ENCODE measurements around the gene SND1. TPM values are rescaled to one million over a fixed set of nuclear protein-coding genes. Genes with fewer than 3 reads are reported as not detected.
A peak's percentile ranks its signal among the peaks of the same experiment; 100 is the strongest.

SND1 gene
- total and polyA plus RNA-seq, 9 donors = 88.3 to 125 (median 97.7) TPM

DNA sequence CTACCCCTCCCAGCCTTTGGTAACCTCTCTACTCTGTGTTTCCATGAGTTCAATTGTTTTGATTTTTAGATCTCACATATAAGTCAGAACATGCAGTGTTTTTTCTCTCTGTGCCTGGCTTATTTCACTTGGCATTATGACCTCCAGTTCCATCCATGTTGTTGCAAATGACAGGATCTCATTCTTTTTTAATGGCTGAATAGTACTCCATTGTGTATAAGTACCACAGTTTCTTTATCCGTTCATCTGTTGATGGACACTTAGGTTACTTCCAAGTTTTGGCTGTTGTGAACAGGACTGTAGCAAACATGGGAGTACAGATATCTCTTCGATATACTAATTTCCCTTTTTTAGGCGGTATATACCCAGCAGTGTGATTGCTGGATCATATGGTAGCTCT lies 237.7 kb downstream of the SND1 start:
- H3K27me3 ChIP-seq (ENCODE audit: control insufficient read depth, insufficient read depth, low read length) = no peaks in the 10 kb centered on the region
- no peak overlapping the region for H3K4me3 ChIP-seq (ENCODE audit: low read length)
- H3K4me1 ChIP-seq (ENCODE audit: control insufficient read depth, insufficient read depth, low read length) = peaks cover 11% of the 10 kb centered on the region
- peaks cover 5% of the 10 kb centered on the region for H3K36me3 ChIP-seq (ENCODE audit: control insufficient read depth, insufficient read depth, low read length)
- no CpG with 5 or more reads among the region's 3 CpGs for WGBS (ENCODE audit: insufficient coverage)
- H3K27ac ChIP-seq (ENCODE audit: low read length) = no peak overlapping the region
- no peak for DNase-seq
- H3K9me3 ChIP-seq (replicated peaks; ENCODE audit: control insufficient read depth, low read depth, low read length) = no peaks in the 10 kb centered on the region

DNA sequence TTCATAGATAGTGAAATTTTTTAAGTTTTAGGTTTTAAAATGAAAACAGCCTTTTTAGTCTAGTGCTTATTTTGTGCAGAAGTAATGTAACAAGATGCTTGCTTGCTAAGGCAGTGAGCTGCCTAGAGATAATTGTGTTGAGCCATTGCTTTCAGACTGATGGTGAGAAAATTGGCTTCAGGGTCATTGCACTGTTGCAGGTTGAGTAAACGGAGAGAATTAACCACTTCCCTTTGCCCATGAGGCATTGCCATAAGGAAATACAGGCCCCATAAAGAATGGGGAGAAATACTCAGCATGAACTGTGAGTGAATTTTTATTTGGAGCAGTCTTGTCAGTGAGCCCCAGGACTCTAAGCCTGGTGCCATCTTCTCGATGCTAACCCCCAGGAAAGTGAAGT lies 238.7 kb downstream of the SND1 start:
- Histone ChIP-seq H3K9me3 (replicated peaks; ENCODE audit: control insufficient read depth, low read depth, low read length) (no peaks in the 10 kb centered on the region), H3K27me3 (ENCODE audit: control insufficient read depth, insufficient read depth, low read length) (no peaks in the 10 kb centered on the region)

DNA sequence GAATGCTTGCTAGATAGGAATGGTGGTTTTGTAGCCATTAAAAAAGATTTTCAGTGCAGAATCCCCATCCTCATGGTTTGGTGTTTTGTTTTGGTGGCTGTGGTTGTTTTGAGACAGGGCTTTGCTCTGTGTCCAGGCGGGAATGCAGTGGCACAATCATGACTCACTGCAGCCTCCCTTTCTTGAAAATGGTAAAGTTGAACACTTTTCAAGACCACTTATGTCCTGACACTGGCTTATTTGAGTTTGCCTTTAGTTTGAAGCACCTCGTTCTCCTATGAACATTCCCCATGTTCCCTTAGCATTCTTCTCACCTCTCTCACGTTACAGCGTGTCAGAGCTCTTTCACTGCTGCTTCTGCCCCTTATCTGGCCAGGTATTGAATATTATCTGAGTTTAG lies 239.2 kb downstream of the SND1 start:
- Histone ChIP-seq H3K4me3 (ENCODE audit: low read length) (no peak overlapping the region), H3K36me3 (ENCODE audit: control insufficient read depth, insufficient read depth, low read length) (peaks cover 5% of the 10 kb centered on the region), H3K27me3 (ENCODE audit: control insufficient read depth, insufficient read depth, low read length) (no peaks in the 10 kb centered on the region), H3K27ac (ENCODE audit: low read length) (no peak overlapping the region), H3K4me1 (ENCODE audit: control insufficient read depth, insufficient read depth, low read length) (peaks cover 2% of the 10 kb centered on the region), H3K9me3 (replicated peaks; ENCODE audit: control insufficient read depth, low read depth, low read length) (no peaks in the 10 kb centered on the region)
- 89% methylated on average over 1 of the region's 4 CpGs for WGBS (ENCODE audit: insufficient coverage)
- DNase-seq = no peak

More for the DNA sequence above, 238.7 kb downstream of the SND1 start:
- Histone ChIP-seq H3K27ac (ENCODE audit: low read length) (no peak overlapping the region), H3K36me3 (ENCODE audit: control insufficient read depth, insufficient read depth, low read length) (peaks cover 5% of the 10 kb centered on the region), H3K4me3 (ENCODE audit: low read length) (no peak overlapping the region), H3K4me1 (ENCODE audit: control insufficient read depth, insufficient read depth, low read length) (peaks cover 4% of the 10 kb centered on the region)
- 80% methylated on average over 1 of the region's 2 CpGs for WGBS (ENCODE audit: insufficient coverage)
- no peak for DNase-seq

DNA sequence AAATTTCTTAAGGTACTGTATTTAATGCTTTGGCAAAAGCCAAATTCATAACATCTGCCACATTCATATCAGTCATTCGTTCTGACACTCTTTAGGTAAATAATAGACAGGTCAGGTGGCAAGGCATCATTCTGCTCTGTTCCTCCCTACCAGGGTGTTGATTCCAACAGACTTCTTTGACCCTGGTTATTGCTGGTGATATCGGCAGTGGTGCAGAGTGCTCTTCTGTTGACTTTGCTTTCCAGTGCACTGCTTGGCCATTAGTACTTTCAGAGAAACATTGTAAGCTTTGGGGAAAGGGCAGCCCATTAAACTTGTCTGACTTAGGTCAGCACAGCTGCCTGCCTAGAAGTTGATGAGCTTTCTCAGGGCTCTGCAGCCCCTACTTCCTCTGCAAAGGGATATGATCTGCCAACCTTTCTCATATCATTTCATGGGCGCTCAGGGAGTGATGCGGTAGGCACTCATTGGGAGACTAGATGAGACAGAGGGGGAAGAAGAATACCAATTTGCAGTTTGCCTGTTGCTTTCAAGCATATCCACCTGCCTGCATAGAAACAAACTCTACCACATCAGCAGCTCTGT lies 240.0 kb downstream of the SND1 start:
- peaks cover 5% of the 10 kb centered on the region for H3K36me3 ChIP-seq (ENCODE audit: control insufficient read depth, insufficient read depth, low read length)
- peaks cover 2% of the 10 kb centered on the region for H3K4me1 ChIP-seq (ENCODE audit: control insufficient read depth, insufficient read depth, low read length)
- DNase-seq = no peak
- H3K27ac ChIP-seq (ENCODE audit: low read length) = no peak overlapping the region
- no peaks in the 10 kb centered on the region for H3K9me3 ChIP-seq (replicated peaks; ENCODE audit: control insufficient read depth, low read depth, low read length)
- 85% methylated on average over 2 of the region's 4 CpGs for WGBS (ENCODE audit: insufficient coverage)
- H3K27me3 ChIP-seq (ENCODE audit: control insufficient read depth, insufficient read depth, low read length) = no peaks in the 10 kb centered on the region
- no peak overlapping the region for H3K4me3 ChIP-seq (ENCODE audit: low read length)

DNA sequence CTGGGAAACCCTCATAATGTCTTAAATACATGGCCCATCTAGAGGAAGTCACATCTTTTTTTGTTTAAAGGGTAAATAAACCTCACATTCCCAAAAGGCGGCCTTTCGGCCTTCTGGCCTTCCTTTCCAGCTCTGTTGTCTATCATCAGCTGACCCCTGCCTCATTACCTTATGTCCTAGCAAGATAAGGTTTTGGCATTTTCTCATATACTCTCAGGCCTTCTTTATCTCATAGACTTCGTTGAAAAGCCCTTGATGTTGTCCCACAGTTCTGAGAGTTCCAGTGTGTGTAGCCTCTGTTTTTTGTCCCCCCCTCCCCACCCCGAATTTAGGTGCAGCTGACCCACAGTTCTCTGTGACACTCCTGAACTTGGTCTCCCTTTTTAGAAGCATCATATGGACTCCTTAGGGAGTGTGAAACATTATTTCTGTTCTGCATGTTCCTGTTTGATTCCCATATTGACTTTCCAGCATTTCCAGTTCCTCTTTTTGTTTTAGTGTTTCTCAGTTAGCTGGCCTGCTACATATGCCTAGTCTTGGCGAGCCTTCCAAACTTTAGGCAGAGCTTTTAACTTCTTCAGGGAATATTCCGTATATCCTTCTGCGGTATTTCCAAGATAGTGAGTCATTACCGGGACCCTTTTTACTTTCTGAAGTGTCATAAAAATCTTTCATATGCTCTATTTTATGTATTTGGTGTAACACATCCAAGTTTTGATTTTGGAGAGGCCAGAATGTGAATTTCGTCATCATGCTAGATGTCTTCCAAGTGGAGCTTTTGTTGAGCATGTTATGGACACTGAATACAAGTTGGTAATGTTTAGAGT lies 240.7 kb downstream of the SND1 start:
- WGBS (ENCODE audit: insufficient coverage) = 64% methylated on average over 4 of the region's 9 CpGs
- H3K4me3 ChIP-seq (ENCODE audit: low read length) = no peak overlapping the region
- peaks cover 2% of the 10 kb centered on the region for H3K4me1 ChIP-seq (ENCODE audit: control insufficient read depth, insufficient read depth, low read length)
- H3K36me3 ChIP-seq (ENCODE audit: control insufficient read depth, insufficient read depth, low read length) = peaks cover 5% of the 10 kb centered on the region
- peak; percentile 95 for DNase-seq
- no peak overlapping the region for H3K27ac ChIP-seq (ENCODE audit: low read length)
- H3K27me3 ChIP-seq (ENCODE audit: control insufficient read depth, insufficient read depth, low read length) = no peaks in the 10 kb centered on the region
- H3K9me3 ChIP-seq (replicated peaks; ENCODE audit: control insufficient read depth, low read depth, low read length) = no peaks in the 10 kb centered on the region

DNA sequence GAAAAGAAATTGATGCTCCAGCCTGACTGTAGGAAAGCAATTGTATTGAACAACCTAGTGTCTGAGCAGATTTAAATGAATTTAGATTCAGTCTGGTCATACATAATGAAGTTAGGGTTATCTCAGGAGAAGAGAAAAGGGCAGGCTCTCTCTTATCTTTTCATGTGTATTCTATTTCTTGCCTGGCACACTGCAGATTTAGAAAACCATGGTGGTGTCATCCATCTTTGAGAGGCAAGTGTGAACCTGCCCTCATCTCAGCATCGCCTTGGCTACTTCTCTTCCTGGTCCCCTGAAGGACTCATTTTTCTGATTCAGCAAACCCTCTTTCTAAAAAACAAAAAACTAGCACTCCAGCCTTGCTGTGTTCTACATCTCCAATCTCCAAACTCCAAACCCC lies 241.6 kb downstream of the SND1 start:
- Histone ChIP-seq H3K4me3 (ENCODE audit: low read length) (no peak overlapping the region), H3K27ac (ENCODE audit: low read length) (no peak overlapping the region), H3K27me3 (ENCODE audit: control insufficient read depth, insufficient read depth, low read length) (no peaks in the 10 kb centered on the region), H3K9me3 (replicated peaks; ENCODE audit: control insufficient read depth, low read depth, low read length) (no peaks in the 10 kb centered on the region), H3K36me3 (ENCODE audit: control insufficient read depth, insufficient read depth, low read length) (peaks cover under 1% of the 10 kb centered on the region), H3K4me1 (ENCODE audit: control insufficient read depth, insufficient read depth, low read length) (peaks cover 2% of the 10 kb centered on the region)
- 100% methylated on average over 1 of the region's 1 CpG for WGBS (ENCODE audit: insufficient coverage)
- DNase-seq = no peak

DNA sequence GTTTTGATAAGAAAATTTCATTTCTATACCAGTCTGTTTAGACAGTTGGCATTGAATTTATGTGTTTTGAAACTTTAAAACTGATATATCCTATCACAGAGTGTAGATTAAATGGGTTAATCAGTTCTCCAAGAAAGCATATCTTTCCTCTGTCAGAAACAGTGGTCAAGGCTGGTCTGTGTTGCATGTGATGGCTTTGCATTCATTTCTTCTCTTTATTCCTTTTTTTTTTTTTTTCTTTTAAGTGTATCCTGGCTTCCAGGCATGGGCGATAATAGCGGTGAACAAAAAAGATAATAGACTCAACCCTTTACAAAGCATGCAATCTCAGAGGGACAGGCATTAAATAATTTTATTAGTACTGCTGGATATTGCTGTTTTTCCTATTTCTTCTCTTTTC lies 242.6 kb downstream of the SND1 start:
- Histone ChIP-seq H3K9me3 (replicated peaks; ENCODE audit: control insufficient read depth, low read depth, low read length) (no peaks in the 10 kb centered on the region), H3K36me3 (ENCODE audit: control insufficient read depth, insufficient read depth, low read length) (no peaks in the 10 kb centered on the region), H3K4me1 (ENCODE audit: control insufficient read depth, insufficient read depth, low read length) (peaks cover 2% of the 10 kb centered on the region), H3K27ac (ENCODE audit: low read length) (no peak overlapping the region), H3K4me3 (ENCODE audit: low read length) (no peak overlapping the region), H3K27me3 (ENCODE audit: control insufficient read depth, insufficient read depth, low read length) (no peaks in the 10 kb centered on the region)
- no CpG with 5 or more reads among the region's 2 CpGs for WGBS (ENCODE audit: insufficient coverage)
- no peak for DNase-seq

DNA sequence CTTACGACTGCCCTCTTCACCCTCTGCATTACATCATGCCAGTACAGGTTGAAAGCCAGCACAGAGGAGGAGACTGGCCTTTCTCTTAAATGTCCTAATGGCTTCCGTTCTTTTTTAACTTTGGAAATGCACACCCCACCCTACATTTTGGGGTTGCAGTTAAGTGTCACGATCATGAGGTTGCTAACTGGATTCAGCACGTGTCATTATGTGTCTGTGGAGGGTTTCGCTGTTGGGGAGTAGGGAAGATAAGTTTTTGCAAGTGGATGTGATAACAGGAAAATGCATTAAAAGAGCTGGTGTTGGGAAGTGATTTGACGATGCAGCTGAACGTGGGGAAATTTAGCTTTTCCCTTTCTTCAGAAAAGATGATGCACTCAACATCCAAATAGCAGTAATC lies 243.4 kb downstream of the SND1 start:
- DNase-seq = no peak
- Histone ChIP-seq H3K36me3 (ENCODE audit: control insufficient read depth, insufficient read depth, low read length) (no peaks in the 10 kb centered on the region), H3K27ac (ENCODE audit: low read length) (no peak overlapping the region), H3K9me3 (replicated peaks; ENCODE audit: control insufficient read depth, low read depth, low read length) (no peaks in the 10 kb centered on the region), H3K4me3 (ENCODE audit: low read length) (no peak overlapping the region), H3K4me1 (ENCODE audit: control insufficient read depth, insufficient read depth, low read length) (peaks cover 2% of the 10 kb centered on the region), H3K27me3 (ENCODE audit: control insufficient read depth, insufficient read depth, low read length) (no peaks in the 10 kb centered on the region)
- 90% methylated on average over 3 of the region's 7 CpGs for WGBS (ENCODE audit: insufficient coverage)

DNA sequence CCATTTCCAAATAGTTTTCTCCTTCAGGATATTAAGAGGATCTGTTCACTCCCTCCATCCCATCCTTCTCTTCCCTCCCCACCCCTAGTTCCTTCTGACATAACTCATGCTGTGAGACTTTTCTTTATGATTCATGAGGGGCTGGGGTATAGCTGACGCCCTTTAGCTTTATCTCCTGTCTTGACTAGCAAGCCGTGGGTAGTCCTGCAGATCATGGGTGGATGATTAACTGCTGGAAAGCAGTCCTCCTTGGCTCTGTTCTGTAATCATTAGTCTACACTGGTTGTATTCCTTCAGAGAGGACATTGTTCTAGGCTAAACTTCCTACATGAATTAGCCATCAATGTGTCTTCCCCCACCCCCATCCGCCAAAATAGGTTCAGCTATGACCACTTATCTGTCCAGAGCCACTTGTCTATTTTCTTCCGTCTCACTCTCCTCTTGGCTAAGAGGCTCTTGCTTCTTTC lies 243.9 kb downstream of the SND1 start:
- Histone ChIP-seq H3K27ac (ENCODE audit: low read length) (no peak overlapping the region), H3K4me1 (ENCODE audit: control insufficient read depth, insufficient read depth, low read length) (peaks cover 5% of the 10 kb centered on the region), H3K36me3 (ENCODE audit: control insufficient read depth, insufficient read depth, low read length) (no peaks in the 10 kb centered on the region), H3K27me3 (ENCODE audit: control insufficient read depth, insufficient read depth, low read length) (no peaks in the 10 kb centered on the region), H3K9me3 (replicated peaks; ENCODE audit: control insufficient read depth, low read depth, low read length) (no peaks in the 10 kb centered on the region), H3K4me3 (ENCODE audit: low read length) (no peak overlapping the region)
- WGBS (ENCODE audit: insufficient coverage) = no CpG with 5 or more reads among the region's 4 CpGs
- no peak for DNase-seq

DNA sequence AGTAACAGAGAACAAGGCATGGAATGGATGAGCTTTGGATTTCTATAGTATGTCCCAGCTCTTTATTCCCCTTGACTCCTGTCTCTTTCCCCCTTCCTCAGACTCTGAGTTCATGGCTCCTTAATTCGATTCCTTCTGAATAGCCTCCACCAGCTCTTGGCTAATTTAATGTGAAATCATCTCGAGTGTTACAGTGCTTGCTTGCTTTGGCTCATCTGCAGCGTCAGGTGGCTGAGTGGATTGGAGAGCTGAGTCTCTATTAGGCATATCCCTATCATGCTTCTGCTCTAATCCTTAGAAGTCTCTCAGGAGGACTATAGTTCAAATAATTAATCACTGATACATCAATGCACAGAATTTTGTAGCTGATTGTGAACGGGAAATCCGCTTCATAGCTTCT lies 244.7 kb downstream of the SND1 start:
- Histone ChIP-seq H3K36me3 (ENCODE audit: control insufficient read depth, insufficient read depth, low read length) (no peaks in the 10 kb centered on the region), H3K4me1 (ENCODE audit: control insufficient read depth, insufficient read depth, low read length) (peaks cover 7% of the 10 kb centered on the region), H3K27me3 (ENCODE audit: control insufficient read depth, insufficient read depth, low read length) (no peaks in the 10 kb centered on the region), H3K4me3 (ENCODE audit: low read length) (no peak overlapping the region), H3K27ac (ENCODE audit: low read length) (no peak overlapping the region), H3K9me3 (replicated peaks; ENCODE audit: control insufficient read depth, low read depth, low read length) (no peaks in the 10 kb centered on the region)
- no peak for DNase-seq
- WGBS (ENCODE audit: insufficient coverage) = 100% methylated on average over 2 of the region's 5 CpGs

Data from muscle of leg (tissue), 11 donors.